ENCODE measurements around the gene IQCH. TPM values are rescaled to one million over a fixed set of nuclear protein-coding genes. Genes with fewer than 3 reads are reported as not detected.

IQCH gene
- total RNA-seq, 3 donors from 2014 or later (not counting 1 experiment from before 2014, with no cell fraction given): 0.78 to 1.4 (median 0.86) TPM

GRCh38 chr15:67409175-67409574, 154.6 kb downstream of the IQCH start:
- Mint-ChIP-seq H3K9me3 (no peaks in the 10 kb centered on the region), H3K4me1 (no peaks in the 10 kb centered on the region), H3K27me3 (ENCODE audit: low read depth in 2 of 2) (peaks cover 0 to under 1% of the 10 kb centered on the region in 2 donors), H3K4me3 (no peak overlapping the region), H3K27ac (no peak overlapping the region), H3K36me3 (no peaks in the 10 kb centered on the region)
- DNase-seq (no peak), ATAC-seq (no peak)
- Histone ChIP-seq H3K4me1 (ENCODE audit: control insufficient read depth, insufficient read depth, low read length) (no peaks in the 10 kb centered on the region), H3K27ac (ENCODE audit: low read length) (no peak overlapping the region), H3K27me3 (ENCODE audit: control insufficient read depth, insufficient read depth, low read length) (no peaks in the 10 kb centered on the region), H3K9me3 (ENCODE audit: control insufficient read depth, insufficient read depth, low read length) (no peaks in the 10 kb centered on the region), H3K4me3 (ENCODE audit: low read length) (no peak overlapping the region), H3K36me3 (ENCODE audit: control insufficient read depth, insufficient read depth, low read length) (no peaks in the 10 kb centered on the region)
- 71% methylated on average over 5 of the region's 6 CpGs for WGBS (ENCODE audit: insufficient coverage)
- intact Hi-C loops (cut with micrococcal nuclease): no loop called here
- no peak for TF ChIP-seq CTCF (IDR thresholded peaks at IDR 0.05)

- Mint-ChIP-seq H3K27ac (no peak overlapping the region), H3K9me3 (no peaks in the 10 kb centered on the region), H3K27me3 (ENCODE audit: low read depth in 2 of 2) (no peaks in the 10 kb centered on the region), H3K36me3 (no peaks in the 10 kb centered on the region), H3K4me3 (no peak overlapping the region), H3K4me1 (no peaks in the 10 kb centered on the region)
- TF ChIP-seq CTCF (IDR thresholded peaks at IDR 0.05): no peak
- Histone ChIP-seq H3K27ac (ENCODE audit: low read length) (no peak overlapping the region), H3K9me3 (ENCODE audit: control insufficient read depth, insufficient read depth, low read length) (no peaks in the 10 kb centered on the region), H3K36me3 (ENCODE audit: control insufficient read depth, insufficient read depth, low read length) (no peaks in the 10 kb centered on the region), H3K4me3 (ENCODE audit: low read length) (no peak overlapping the region), H3K27me3 (ENCODE audit: control insufficient read depth, insufficient read depth, low read length) (no peaks in the 10 kb centered on the region), H3K4me1 (ENCODE audit: control insufficient read depth, insufficient read depth, low read length) (no peaks in the 10 kb centered on the region)
- ATAC-seq: no peak
- DNase-seq: no peak
- intact Hi-C loops (cut with micrococcal nuclease): no loop called here
These were observed 156.9 kb downstream of the IQCH start for GRCh38 chr15:67411486-67411885.

GRCh38 chr15:67413770-67414390, 159.3 kb downstream of the IQCH start:
- TF ChIP-seq CTCF (IDR thresholded peaks at IDR 0.05): no peak
- ATAC-seq: no peak
- no peak overlapping the region for H3K27ac ChIP-seq (ENCODE audit: low read length)
- H3K27ac Mint-ChIP-seq: no peak overlapping the region
- no peak overlapping the region for H3K4me3 ChIP-seq (ENCODE audit: low read length)
- H3K9me3 Mint-ChIP-seq: no peaks in the 10 kb centered on the region
- intact Hi-C loops (cut with micrococcal nuclease): no loop called here
- H3K36me3 Mint-ChIP-seq: no peaks in the 10 kb centered on the region
- H3K27me3 Mint-ChIP-seq (ENCODE audit: low read depth in 2 of 2): no peaks in the 10 kb centered on the region
- H3K9me3 ChIP-seq (ENCODE audit: control insufficient read depth, insufficient read depth, low read length): no peaks in the 10 kb centered on the region
- no peaks in the 10 kb centered on the region for H3K36me3 ChIP-seq (ENCODE audit: control insufficient read depth, insufficient read depth, low read length)
- no peak for DNase-seq
- no peaks in the 10 kb centered on the region for H3K4me1 Mint-ChIP-seq
- WGBS (ENCODE audit: insufficient coverage): 48% methylated on average over 11 of the region's 11 CpGs
- no peaks in the 10 kb centered on the region for H3K27me3 ChIP-seq (ENCODE audit: control insufficient read depth, insufficient read depth, low read length)
- H3K4me3 Mint-ChIP-seq: no peak overlapping the region
- no peaks in the 10 kb centered on the region for H3K4me1 ChIP-seq (ENCODE audit: control insufficient read depth, insufficient read depth, low read length)

- Histone ChIP-seq H3K27ac (ENCODE audit: low read length) (no peak overlapping the region), H3K36me3 (ENCODE audit: control insufficient read depth, insufficient read depth, low read length) (no peaks in the 10 kb centered on the region), H3K4me3 (ENCODE audit: low read length) (no peak overlapping the region), H3K27me3 (ENCODE audit: control insufficient read depth, insufficient read depth, low read length) (no peaks in the 10 kb centered on the region), H3K4me1 (ENCODE audit: control insufficient read depth, insufficient read depth, low read length) (no peaks in the 10 kb centered on the region), H3K9me3 (ENCODE audit: control insufficient read depth, insufficient read depth, low read length) (no peaks in the 10 kb centered on the region)
- H3K27me3 Mint-ChIP-seq (ENCODE audit: low read depth in 2 of 2): no peaks in the 10 kb centered on the region
- peaks cover 0 to 8% of the 10 kb centered on the region in 2 donors for H3K4me1 Mint-ChIP-seq
- H3K9me3 Mint-ChIP-seq: no peaks in the 10 kb centered on the region
- no peak overlapping the region for H3K27ac Mint-ChIP-seq
- intact Hi-C loops (cut with micrococcal nuclease): no loop called here
- DNase-seq (no peak), ATAC-seq (no peak)
- TF ChIP-seq CTCF (IDR thresholded peaks at IDR 0.05): no peak
- 94% methylated on average over 7 of the region's 7 CpGs for WGBS (ENCODE audit: insufficient coverage)
- H3K4me3 Mint-ChIP-seq: no peak overlapping the region
- H3K36me3 Mint-ChIP-seq: no peaks in the 10 kb centered on the region
These were observed 160.6 kb downstream of the IQCH start for GRCh38 chr15:67415181-67415580.
